Measurements from ENCODE around the gene RD3L.

Gene RD3L

GRCh38 chr14:103899316-103899715, 43.0 kb downstream of the RD3L start:
- no peak for DNase-seq
- in situ Hi-C loops (cut with HindIII; ENCODE audit: low pct_ligation_motif_present, low pct_unique_long_range_greater_than_20kb, low sequenced_read_pairs): no loop called here

DNA sequence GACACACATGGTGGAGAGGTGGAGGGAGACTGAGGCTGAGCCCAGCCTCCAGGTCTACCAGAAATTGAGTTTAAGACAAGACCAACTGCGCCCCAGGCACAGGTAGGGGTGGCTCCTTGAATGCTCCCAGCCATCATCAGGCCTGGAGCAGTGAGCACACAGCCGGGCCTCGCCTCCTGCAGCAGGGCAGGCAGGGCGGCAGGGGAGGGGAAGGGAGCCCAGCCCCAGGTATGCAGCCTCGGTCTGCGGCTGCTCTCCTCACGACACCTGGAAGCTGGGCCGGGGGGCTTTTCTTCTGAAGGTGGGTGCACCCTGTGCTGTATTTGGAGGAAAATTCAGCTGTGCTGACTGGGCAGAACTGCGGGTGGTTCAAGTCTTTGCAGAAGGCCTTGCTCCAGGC, 43.6 kb downstream of the RD3L start:
- in situ Hi-C loops (cut with HindIII; ENCODE audit: low pct_ligation_motif_present, low pct_unique_long_range_greater_than_20kb, low sequenced_read_pairs): no loop called here

GRCh38 chr14:103898204-103898603, 44.1 kb downstream of the RD3L start:
- DNase-seq: no peak
- in situ Hi-C loops (cut with HindIII; ENCODE audit: low pct_ligation_motif_present, low pct_unique_long_range_greater_than_20kb, low sequenced_read_pairs): no loop called here

More for the DNA sequence above, 43.6 kb downstream of the RD3L start:
- no peak for DNase-seq

DNA sequence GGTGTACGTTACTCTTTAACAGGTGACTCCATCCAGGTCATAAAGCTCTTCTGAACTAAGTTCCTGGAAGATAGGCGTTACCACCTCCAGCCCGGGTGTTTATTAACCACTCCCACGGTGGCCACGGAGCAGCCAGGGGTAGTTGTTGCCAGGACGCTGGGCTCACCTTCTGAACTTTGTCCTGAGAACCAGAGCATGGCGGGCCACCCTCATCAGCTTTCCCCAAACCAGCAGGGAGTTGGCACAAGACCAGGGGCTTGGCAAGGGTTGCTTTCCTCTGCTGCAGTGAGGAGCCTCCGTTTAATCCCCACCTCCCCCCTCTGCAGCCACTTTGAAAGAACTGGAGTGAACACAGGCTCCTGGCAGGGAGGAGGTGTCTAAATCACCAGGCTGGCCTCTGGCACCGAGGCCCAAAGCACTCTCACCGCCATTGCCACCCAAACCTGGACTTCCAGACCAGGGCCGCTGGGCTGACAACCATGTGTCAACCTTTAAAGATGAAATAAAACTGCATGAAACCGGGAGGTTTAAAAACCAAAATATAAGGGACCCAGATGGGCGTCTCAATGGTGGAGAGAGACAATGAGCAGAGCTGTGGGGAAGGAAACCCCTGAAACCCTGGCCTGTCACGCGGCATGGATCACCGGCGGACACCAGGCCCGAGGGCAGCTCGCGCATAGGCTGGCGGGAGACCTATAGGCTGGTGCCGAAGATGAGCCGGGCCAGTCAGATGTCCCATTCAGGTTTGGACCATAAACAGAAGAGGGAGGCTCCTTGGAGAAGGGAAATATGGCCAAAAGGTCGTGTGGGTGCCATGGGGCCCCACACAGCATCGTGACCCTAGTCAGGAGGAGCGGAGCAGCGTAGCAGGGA, 45.0 kb downstream of the RD3L start:
- in situ Hi-C loops (cut with HindIII; ENCODE audit: low pct_ligation_motif_present, low pct_unique_long_range_greater_than_20kb, low sequenced_read_pairs): no loop called here

GRCh38 chr14:103896578-103896977, 45.8 kb downstream of the RD3L start:
- DNase-seq: no peak

More for the DNA sequence above, 45.0 kb downstream of the RD3L start:
- DNase-seq: peak; percentile 17

DNA sequence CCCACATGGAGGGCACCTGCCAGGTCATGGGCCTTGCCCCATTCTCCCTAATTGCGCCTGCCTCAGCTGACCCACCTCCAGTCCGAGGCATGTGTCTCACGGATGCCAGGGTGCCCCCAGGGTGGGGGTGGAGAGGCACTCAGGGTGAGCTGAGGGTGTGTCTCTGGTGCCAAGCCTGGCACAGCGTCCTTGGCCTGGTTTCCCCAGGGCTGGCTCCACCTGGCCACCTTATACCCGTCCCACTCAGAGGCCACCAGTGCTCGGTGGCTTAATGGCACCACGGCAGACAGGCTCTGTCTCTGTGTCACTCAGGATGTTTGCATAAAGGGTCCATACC, 47.6 kb downstream of the RD3L start:
- DNase-seq: no peak
- in situ Hi-C loops (cut with HindIII; ENCODE audit: low pct_ligation_motif_present, low pct_unique_long_range_greater_than_20kb, low sequenced_read_pairs): no loop called here

More at GRCh38 chr14:103896578-103896977, 45.8 kb downstream of the RD3L start:
- in situ Hi-C loops (cut with HindIII; ENCODE audit: low pct_ligation_motif_present, low pct_unique_long_range_greater_than_20kb, low sequenced_read_pairs): no loop called here

DNA sequence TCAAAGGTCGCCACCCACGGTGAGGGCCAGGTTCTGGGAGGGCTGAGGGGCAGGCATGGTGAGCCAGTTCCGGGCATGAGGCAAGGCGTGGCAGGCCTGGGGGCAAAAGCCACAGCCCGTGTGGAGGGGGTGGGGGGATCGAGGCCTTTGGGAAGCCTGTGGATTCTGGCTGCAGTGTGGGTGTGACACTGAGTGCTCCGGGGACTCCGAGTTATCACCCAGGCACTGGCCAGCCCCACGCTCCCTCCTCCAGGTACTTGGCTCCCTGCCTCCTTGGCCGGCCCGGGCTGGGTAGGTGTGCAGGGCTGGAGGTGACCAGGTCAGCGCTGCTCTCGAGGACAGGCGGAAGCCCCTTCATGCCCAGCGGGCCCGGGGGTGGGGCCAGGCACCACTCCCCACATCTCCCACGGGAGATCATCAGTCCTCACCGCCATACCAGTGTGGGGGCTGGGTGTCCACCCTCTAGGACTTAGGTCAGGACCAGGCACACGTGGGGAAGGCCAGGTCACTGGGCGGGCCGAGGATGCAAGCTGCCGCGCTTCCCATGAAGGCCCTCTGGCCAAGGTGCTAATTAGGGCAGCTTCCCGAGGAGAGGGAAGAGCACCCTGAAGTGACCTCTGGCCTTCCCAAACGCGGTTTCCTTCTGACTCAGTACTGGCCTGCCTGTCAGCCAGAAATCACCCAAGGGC, 48.2 kb downstream of the RD3L start:
- DNase-seq: no peak
- in situ Hi-C loops (cut with HindIII; ENCODE audit: low pct_ligation_motif_present, low pct_unique_long_range_greater_than_20kb, low sequenced_read_pairs): no loop called here

DNA sequence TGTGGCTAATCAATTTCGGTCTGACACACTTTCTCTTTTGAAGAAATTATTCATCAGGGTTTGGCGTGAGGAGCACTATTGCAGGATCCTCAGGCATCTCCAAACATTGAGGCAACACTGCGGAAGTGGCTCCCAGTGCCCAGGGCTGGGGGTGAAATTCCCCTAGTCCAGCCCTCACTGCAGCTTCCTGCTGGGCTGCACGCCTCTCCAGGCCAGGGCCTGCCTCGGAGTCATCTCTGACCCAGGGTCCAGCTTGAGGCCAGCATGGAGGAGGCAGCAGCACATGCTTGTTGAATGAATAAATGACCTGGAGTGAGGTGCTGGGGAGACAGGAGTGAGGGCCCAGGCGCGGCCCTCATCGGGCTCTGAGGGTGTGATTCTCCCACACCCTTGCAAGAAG, 50.1 kb downstream of the RD3L start:
- in situ Hi-C loops (cut with HindIII; ENCODE audit: low pct_ligation_motif_present, low pct_unique_long_range_greater_than_20kb, low sequenced_read_pairs): no loop called here
- DNase-seq: no peak

DNA sequence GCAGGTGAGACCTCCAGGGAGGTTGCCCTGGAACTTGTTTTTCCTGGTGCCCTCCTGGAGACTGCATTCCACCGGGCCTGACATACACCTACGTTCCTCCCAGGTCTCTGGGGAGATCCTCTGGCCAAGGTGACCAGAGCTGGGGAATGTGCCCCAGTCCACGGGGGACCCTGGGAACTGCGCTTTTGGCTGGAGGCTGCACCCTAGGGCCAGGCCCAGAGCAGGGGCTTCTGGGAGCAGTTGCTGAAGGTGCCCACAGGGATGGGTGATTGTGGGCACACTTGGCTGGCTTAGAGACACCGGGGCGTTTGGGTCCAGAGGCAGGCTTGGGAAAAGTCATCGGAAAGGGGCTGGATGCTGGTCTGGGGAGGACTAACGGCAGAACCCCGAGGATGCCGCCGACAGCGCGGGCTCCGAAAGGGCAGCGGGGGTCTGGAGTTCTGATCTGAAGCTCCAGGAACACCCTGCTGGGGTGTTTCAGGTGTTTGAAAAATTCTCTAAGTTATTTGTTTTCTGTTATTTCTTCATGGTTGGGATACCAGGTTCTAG, 50.6 kb downstream of the RD3L start:
- in situ Hi-C loops (cut with HindIII; ENCODE audit: low pct_ligation_motif_present, low pct_unique_long_range_greater_than_20kb, low sequenced_read_pairs): no loop called here
- DNase-seq: no peak

DNA sequence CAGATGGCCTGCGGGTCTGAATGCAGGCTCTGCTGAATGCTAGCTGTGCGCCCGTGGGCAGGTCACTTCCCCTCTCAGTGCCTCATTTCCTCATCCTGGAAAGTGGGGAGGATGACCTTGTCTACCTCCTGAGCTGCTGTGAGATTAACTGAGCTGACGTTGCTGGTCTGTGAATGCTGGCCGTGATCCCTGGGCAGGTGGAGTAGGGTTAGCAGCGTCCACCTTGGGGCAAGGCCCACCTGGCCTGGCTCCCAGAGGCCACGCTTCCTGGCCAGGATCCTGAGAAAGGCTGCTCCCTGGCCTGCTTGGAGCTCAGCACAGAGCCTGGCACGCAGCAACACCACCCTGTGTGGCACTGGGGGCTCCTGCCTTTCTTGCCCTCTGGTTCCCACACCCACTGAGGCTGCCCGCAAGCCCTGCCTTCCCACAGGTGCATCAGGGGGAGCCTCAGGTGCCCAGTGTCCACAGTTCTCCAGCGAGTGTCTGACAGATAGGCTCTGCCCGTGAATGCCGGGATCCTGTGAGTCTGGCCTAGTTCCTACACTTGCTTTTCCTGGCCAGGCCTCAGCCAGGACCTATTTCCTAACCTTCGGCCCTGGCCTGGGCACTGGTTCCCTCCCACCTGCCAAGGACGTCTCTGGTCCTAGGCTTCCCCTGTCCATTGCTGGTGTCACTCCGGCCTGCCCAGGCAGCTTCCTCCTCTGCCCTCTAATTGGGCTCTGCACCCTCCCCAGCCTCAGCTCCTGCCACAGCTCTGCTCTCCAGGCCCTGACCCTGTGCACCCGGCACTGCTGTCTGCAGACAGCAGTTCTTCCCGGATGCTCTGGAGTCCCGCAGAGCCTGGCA, 51.3 kb downstream of the RD3L start:
- in situ Hi-C loops (cut with HindIII; ENCODE audit: low pct_ligation_motif_present, low pct_unique_long_range_greater_than_20kb, low sequenced_read_pairs): no loop called here
- no peak for DNase-seq

Measured in ACHN (cell line).